Tibial nerve (tissue), 4 donors: Measurements from ENCODE around the gene SLC22A31.

Source experiments
- CTCF ChIP-seq, 5 experiments: fragments of 200-600 bp in 3 of 5; fragments of 450-650 bp in 2 of 5; sonication (generic) in 3 of 5; IDR thresholded peaks; one replicate each; pipeline ENCODE4 v1.5.1; 2016 to 2019; ENCODE audit warnings: antibody characterized with exemption in 5 of 5, mild to moderate bottlenecking in 3 of 5, moderate library complexity in 2 of 5
- EP300 ChIP-seq, 2 donors: sonication (generic); formaldehyde crosslinking; IDR thresholded peaks; one replicate each; pipeline ENCODE4 v1.6.1; 2017; ENCODE audit warnings: antibody characterized with exemption in 2 of 2, mild to moderate bottlenecking in 1 of 2
- POLR2A ChIP-seq, 2 donors: fragments of 450-650 bp; IDR thresholded peaks; one replicate each; pipeline ENCODE4 v1.6.1; 2017; ENCODE audit warnings: antibody characterized with exemption in 2 of 2, mild to moderate bottlenecking in 2 of 2, moderate library complexity in 2 of 2

DNA sequence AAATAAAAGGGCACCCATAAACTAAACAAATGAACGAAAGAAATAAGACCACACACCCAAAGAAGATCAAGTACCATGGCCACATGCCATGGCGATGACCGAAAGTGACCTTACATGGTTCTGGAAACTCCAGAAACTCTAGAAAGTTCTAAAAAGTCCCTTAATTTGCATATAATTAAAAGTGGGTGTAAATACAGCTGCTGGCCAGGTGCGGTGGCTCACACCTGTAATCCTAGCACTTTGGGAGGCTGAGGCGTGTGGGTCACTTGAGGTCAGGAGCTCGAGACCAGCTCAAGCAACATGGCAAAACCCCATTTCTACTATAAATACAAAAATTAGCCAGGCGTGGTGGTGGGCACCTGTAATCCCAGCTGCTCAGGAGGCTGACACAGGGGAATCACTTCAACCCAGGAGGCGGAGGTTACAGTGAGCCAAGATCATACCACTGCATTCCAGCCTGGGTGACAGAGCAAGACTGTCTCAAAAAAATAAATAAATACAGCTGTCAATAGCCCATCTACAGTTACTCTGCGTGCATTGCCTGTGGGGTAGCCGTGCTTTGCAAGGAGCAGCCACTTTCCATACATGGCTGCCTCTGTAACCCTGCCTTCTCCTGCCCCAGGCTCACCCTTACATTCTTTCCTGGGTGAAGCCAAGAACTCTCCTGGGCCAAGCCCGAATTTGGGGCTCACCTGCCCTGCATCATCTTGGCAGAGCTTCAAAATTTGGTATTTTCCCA is 10.0 kb upstream of the SLC22A31 start:
- no peak for TF ChIP-seq EP300 (IDR thresholded peaks at IDR 0.05)
- no peak for TF ChIP-seq CTCF (IDR thresholded peaks at IDR 0.05)
- TF ChIP-seq POLR2A (IDR thresholded peaks at IDR 0.05), result no peak
